ENCODE data around the gene CCDC47.
"Not testable (repeated sequence)": the region's sequence is repeated elsewhere in the genome, so short reads cannot be mapped to it uniquely, and the experiment has no call there.

The CCDC47 gene

GRCh38 chr17:63773272-63774140, at the start of gene CCDC47:
Gene CCDC47 (minus strand): TSS chr17:63773597. CDS start chr17:63766175, 7,422 bp downstream.
- peak; percentile 92 for DNase-seq

- no peak for DNase-seq
Measured at GRCh38 chr17:63822537-63822936, 49.1 kb upstream of the CCDC47 start.

GRCh38 chr17:63821804-63822203, 48.4 kb upstream of the CCDC47 start:
- DNase-seq = no peak

- DNase-seq = no peak
Measured at GRCh38 chr17:63820963-63821561, 47.7 kb upstream of the CCDC47 start.

- no peak for DNase-seq
Measured at GRCh38 chr17:63819585-63820537, 46.5 kb upstream of the CCDC47 start.

GRCh38 chr17:63819131-63819530, 45.7 kb upstream of the CCDC47 start:
- no peak for DNase-seq

GRCh38 chr17:63817736-63818385, 44.5 kb upstream of the CCDC47 start:
- DNase-seq = no peak

- no peak for DNase-seq
Measured at GRCh38 chr17:63816669-63817068, 43.3 kb upstream of the CCDC47 start.

- no peak for DNase-seq
Measured at GRCh38 chr17:63816123-63816522, 42.7 kb upstream of the CCDC47 start.

GRCh38 chr17:63809970-63810369, 36.6 kb upstream of the CCDC47 start:
- DNase-seq = no peak

- no peak for DNase-seq
Measured at GRCh38 chr17:63805591-63805990, 32.2 kb upstream of the CCDC47 start.

GRCh38 chr17:63804328-63804727, 30.9 kb upstream of the CCDC47 start:
- DNase-seq = no peak

- no peak for DNase-seq
Measured at GRCh38 chr17:63800783-63801182, 27.4 kb upstream of the CCDC47 start.

GRCh38 chr17:63798572-63799106, 25.2 kb upstream of the CCDC47 start:
- DNase-seq = no peak

GRCh38 chr17:63796375-63796774, 23.0 kb upstream of the CCDC47 start:
- not testable (repeated sequence) for DNase-seq

GRCh38 chr17:63792055-63792729, 18.8 kb upstream of the CCDC47 start:
- DNase-seq = no peak

GRCh38 chr17:63790057-63790456, 16.7 kb upstream of the CCDC47 start:
- DNase-seq = no peak

GRCh38 chr17:63786971-63787711, 13.7 kb upstream of the CCDC47 start:
- DNase-seq = no peak

GRCh38 chr17:63786117-63786516, 12.7 kb upstream of the CCDC47 start:
- DNase-seq = no peak

GRCh38 chr17:63785556-63785955, 12.2 kb upstream of the CCDC47 start:
- no peak for DNase-seq

- DNase-seq = no peak
Measured at GRCh38 chr17:63783522-63783921, 10.1 kb upstream of the CCDC47 start.
